Esophagus muscularis mucosa (tissue), 4 donors: ENCODE data around the gene PDCD6IP. TPM values are rescaled to one million over a fixed set of nuclear protein-coding genes. Genes with fewer than 3 reads are reported as not detected.
"Not testable (repeated sequence)": the region's sequence is repeated elsewhere in the genome, so short reads cannot be mapped to it uniquely, and the experiment has no call there.

Experiments
- DNase-seq: peaks from one replicate; pipeline ENCODE4 v3.0.0-alpha.2; 2017; ENCODE audit errors: extremely low spot score
- H3K27ac ChIP-seq, 4 donors: fragments of 200-600 bp; sonication (generic); replicated peaks in 1 of 4; 1 replicate in 3 of 4; 2 replicates in 1 of 4; pipeline ENCODE4 v1.5.1; 2016 to 2019; ENCODE audit warnings: mild to moderate bottlenecking in 1 of 4
- H3K27me3 ChIP-seq, 4 donors: fragments of 200-600 bp; sonication (generic); one replicate each; pipeline versions ENCODE4 v1.5.1 to v1.6.0; 2016 to 2019
- H3K36me3 ChIP-seq, 4 donors: fragments of 200-600 bp; sonication (generic); one replicate each; pipeline ENCODE4 v1.5.1; 2016 to 2019
- H3K4me1 ChIP-seq, 4 donors: fragments of 200-600 bp; sonication (generic); one replicate each; pipeline ENCODE4 v1.5.1; 2016 to 2019
- H3K4me3 ChIP-seq, 4 donors: fragments of 200-600 bp; sonication (generic); 1 replicate in 2 of 4; 2 replicates in 2 of 4; pipeline ENCODE4 v1.5.1; 2016 to 2019; ENCODE audit warnings: mild to moderate bottlenecking in 4 of 4, moderate library complexity in 1 of 4
- H3K9me3 ChIP-seq, 4 donors: fragments of 200-600 bp; sonication (generic); 1 replicate in 3 of 4; 2 replicates in 1 of 4; pipeline ENCODE4 v1.5.1; 2016 to 2019
- CTCF ChIP-seq, 3 experiments: fragments of 200-600 bp in 2 of 3; fragments of 450-650 bp in 1 of 3; sonication (generic) in 2 of 3; IDR thresholded peaks; one replicate each; pipeline ENCODE4 v1.5.1; 2017 to 2019; ENCODE audit warnings: antibody characterized with exemption in 3 of 3, mild to moderate bottlenecking in 2 of 3, moderate library complexity in 1 of 3
- EP300 ChIP-seq: sonication (generic); formaldehyde crosslinking; IDR thresholded peaks from one replicate; pipeline ENCODE4 v1.6.1; 2017; ENCODE audit warnings: antibody characterized with exemption
- POLR2A ChIP-seq: fragments of 450-650 bp; IDR thresholded peaks from one replicate; pipeline ENCODE4 v1.6.1; 2017; ENCODE audit warnings: antibody characterized with exemption, moderate library complexity, mild to moderate bottlenecking, low read depth
- POLR2AphosphoS5 ChIP-seq, 2 donors: sonication (generic); formaldehyde crosslinking; IDR thresholded peaks; one replicate each; pipeline ENCODE4 v1.6.1; 2017; ENCODE audit warnings: antibody characterized with exemption in 2 of 2
- WGBS: methylation state at CpG from one replicate; pipeline ENCODE4 v1.1.5; 2018; 5-methylcytosine and 5-hydroxymethylcytosine counted together
- intact Hi-C: fragments of 100-400 bp; cut with DNase I; formaldehyde crosslinking; loops from one replicate; pipeline ENCODE4 v1.15.1; 2023
- total RNA-seq, 4 donors: library from RNA; depleted of rRNA; stranded (reverse); fragments of >200 nt; gene quantifications; one replicate each; pipeline versions ENCODE4 v1.1.0 to v1.2.1, GENCODE V29; 2016

PDCD6IP gene
- total RNA-seq, 4 donors from 2014 or later: 88.0 to 192 (median 145) TPM

DNA sequence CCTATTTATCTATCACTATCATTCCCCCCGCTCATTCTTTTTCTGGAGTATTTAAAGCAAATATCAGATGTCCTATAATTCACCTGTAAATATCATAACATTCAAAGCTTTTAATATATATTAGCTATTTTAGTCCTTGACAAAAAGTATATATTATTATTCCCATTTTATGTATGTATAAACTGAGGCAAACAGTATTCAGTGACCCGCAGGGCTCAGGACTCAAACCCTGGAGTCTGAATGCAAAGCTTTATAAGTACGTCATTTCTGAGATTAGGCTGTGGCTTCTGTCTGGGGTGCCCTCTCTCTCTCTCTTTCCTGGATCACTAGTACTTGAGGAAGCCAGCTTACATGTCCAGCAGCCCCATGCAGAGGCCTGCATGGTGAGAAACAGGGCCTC lies 20.4 kb upstream of the PDCD6IP start:
- H3K27me3 ChIP-seq: no peaks in the 10 kb centered on the region
- H3K27ac ChIP-seq: no peak overlapping the region
- TF ChIP-seq EP300 (no peak), POLR2A (no peak), POLR2AphosphoS5 (IDR thresholded peaks at IDR 0.05) (no peak), CTCF (IDR thresholded peaks at IDR 0.05) (no peak)
- H3K4me1 ChIP-seq: no peaks in the 10 kb centered on the region
- H3K9me3 ChIP-seq: no peaks in the 10 kb centered on the region
- 95% methylated on average over 3 of the region's 3 CpGs for WGBS
- H3K4me3 ChIP-seq: no peak overlapping the region
- intact Hi-C loops: no loop called here
- no peaks in the 10 kb centered on the region for H3K36me3 ChIP-seq
- no peak for DNase-seq

DNA sequence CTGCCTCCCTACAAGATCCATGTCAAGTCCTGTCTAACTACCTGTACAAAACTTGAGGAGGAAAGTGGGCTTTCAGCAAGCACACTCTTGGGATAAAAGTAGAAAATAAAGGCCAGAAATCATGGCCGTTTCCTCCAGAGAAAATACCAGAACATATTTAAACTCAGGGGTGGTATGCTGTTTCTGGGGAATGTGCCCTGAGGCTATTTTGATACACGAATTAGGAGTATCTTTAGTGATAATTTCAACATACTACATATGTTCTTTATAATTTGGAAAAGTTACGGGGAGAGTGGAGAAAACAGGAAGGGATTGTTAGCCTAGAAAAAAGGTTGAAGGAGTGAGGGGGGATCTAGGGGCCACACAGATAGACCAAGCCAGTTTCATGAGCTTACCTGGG lies 18.7 kb upstream of the PDCD6IP start:
- intact Hi-C loops: no loop called here
- no peaks in the 10 kb centered on the region for H3K36me3 ChIP-seq
- no peaks in the 10 kb centered on the region for H3K4me1 ChIP-seq
- no peak for TF ChIP-seq POLR2AphosphoS5 (IDR thresholded peaks at IDR 0.05)
- TF ChIP-seq EP300: no peak
- no peak for TF ChIP-seq CTCF (IDR thresholded peaks at IDR 0.05)
- no peak for TF ChIP-seq POLR2A
- no peaks in the 10 kb centered on the region for H3K27me3 ChIP-seq
- no peak for DNase-seq
- H3K4me3 ChIP-seq: no peak overlapping the region
- 70% methylated on average over 3 of the region's 3 CpGs for WGBS
- no peak overlapping the region for H3K27ac ChIP-seq
- no peaks in the 10 kb centered on the region for H3K9me3 ChIP-seq

GRCh38 chr3:33781413-33781812 lies 17.0 kb upstream of the PDCD6IP start:
- H3K4me1 ChIP-seq, intact Hi-C loops, H3K27me3 ChIP-seq, H3K36me3 ChIP-seq, DNase-seq, H3K9me3 ChIP-seq, H3K4me3 ChIP-seq, H3K27ac ChIP-seq: not testable (repeated sequence)
- WGBS: 92% methylated on average over 6 of the region's 6 CpGs

GRCh38 chr3:33786565-33787327 lies 11.7 kb upstream of the PDCD6IP start:
- Histone ChIP-seq H3K27me3 (no peaks in the 10 kb centered on the region), H3K27ac (no peak overlapping the region), H3K4me1 (peaks cover 0 to 6% (median 4%) of the 10 kb centered on the region in 4 donors), H3K36me3 (no peaks in the 10 kb centered on the region), H3K4me3 (peak overlapping the region; percentile 29 to 46 (median 34)), H3K9me3 (no peaks in the 10 kb centered on the region)
- TF ChIP-seq EP300 (no peak), CTCF (IDR thresholded peaks at IDR 0.05) (no peak), POLR2A (no peak), POLR2AphosphoS5 (IDR thresholded peaks at IDR 0.05) (no peak)
- no peak for DNase-seq
- intact Hi-C loops: loop anchor here (2.0 to 5.0 kb wide), 2 partner anchors 69 to 150 kb away; partner anchors contain the start of gene CLASP2
- WGBS: 67% methylated on average over 7 of the region's 7 CpGs

DNA sequence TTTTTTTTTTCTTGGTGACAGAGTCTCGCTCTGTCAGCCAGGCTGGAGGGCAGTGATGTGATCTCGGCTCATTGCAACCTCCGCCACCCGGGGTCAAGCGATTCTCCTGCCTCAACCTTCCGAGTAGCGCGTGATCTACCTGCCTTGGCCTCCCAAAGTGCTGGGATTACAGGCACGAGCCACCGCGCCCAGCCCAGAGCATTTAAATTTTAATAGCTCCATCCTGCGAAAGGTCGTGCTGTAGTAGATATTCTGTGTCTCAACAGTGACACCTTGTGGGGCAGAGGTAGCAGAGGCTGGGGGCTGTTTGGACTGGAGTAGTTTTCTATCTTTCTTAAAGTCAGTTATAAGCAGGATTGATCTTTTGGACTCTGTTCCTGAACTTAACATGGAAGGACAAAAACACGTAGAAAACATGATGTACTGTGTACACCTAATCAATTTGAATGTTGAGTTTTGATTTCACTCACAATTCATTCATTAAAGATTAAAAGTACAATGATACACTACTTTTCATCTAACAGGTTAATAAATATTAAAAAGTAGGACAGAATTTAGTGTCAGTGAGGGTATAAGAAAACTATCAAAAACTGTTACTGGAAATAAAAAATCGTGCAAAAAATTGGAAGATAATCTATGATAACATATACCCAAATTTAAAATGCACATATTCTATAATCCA lies 11.0 kb upstream of the PDCD6IP start:
- H3K36me3 ChIP-seq: no peaks in the 10 kb centered on the region
- WGBS: 10% methylated on average over 15 of the region's 15 CpGs
- no peak overlapping the region for H3K27ac ChIP-seq
- peaks cover 0 to 6% (median 4%) of the 10 kb centered on the region in 4 donors for H3K4me1 ChIP-seq
- TF ChIP-seq CTCF (IDR thresholded peaks at IDR 0.05): peak; percentile 66 to 83 (median 74)
- TF ChIP-seq POLR2AphosphoS5 (IDR thresholded peaks at IDR 0.05): no peak
- H3K27me3 ChIP-seq: no peaks in the 10 kb centered on the region
- H3K9me3 ChIP-seq: no peaks in the 10 kb centered on the region
- DNase-seq: no peak
- H3K4me3 ChIP-seq: peak overlapping the region; percentile 29 to 46 (median 34)
- intact Hi-C loops: loop anchor here (2.0 to 5.0 kb wide), 2 partner anchors 70 to 151 kb away; partner anchors contain the start of gene CLASP2
